ENCODE measurements around the gene CXorf58. TPM values are rescaled to one million over a fixed set of nuclear protein-coding genes. Genes with fewer than 3 reads are reported as not detected.

The CXorf58 gene
- total and polyA plus RNA-seq, 2 of the 8 experiments (the other 6 are each of a cell fraction or from before 2014, with no cell fraction given): 0.05 TPM; not detected in 1

DNA sequence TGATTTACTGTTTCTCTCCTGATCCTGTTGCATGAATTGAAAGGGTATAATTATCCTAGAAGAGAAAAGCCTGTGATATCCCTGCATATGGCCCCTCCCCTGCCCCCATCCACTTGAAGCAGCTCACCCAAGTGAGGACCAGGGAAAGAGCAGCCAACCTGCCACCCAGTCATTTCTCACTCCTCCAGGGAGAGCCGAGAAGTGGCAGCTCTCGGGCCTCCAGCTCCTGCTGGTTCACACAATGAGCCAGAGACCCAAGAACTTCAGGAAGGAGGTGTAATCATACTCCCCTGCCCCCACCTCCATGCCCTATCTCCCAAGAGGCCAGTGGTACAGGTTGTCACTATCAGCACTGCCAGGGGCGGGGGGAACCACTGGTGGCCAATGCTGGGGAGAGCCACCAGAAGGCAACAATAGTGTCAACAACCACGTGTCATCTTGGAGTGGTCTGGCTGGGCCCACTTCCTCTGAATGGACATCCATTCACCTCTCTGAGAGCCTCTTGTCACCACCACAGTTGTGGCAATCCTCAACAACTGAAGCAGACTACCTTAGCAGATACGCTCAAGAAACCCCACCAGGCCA lies 43.0 kb upstream of the CXorf58 start (continued):
- TF ChIP-seq, protein P1, sequence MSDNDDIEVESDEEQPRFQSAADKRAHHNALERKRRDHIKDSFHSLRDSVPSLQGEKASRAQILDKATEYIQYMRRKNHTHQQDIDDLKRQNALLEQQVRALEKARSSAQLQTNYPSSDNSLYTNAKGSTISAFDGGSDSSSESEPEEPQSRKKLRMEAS (IDR thresholded peaks at IDR 0.05): no peak
- TF ChIP-seq SUZ12 (IDR thresholded peaks at IDR 0.05; ENCODE audit: low read length): no peak
